GM21619 (cell line): Measurements from ENCODE around the gene ACER3.
"Not testable (repeated sequence)": the region's sequence is repeated elsewhere in the genome, so short reads cannot be mapped to it uniquely, and the experiment has no call there.

ENCODE experiments used
- ATAC-seq: cut with Tn5 transposase; IDR thresholded peaks from one replicate; pipeline ENCODE4 v1.9.1; 2021; ENCODE audit not compliant: unreplicated experiment

ACER3 gene

GRCh38 chr11:76872959-76873827 lies 12.5 kb downstream of the ACER3 start:
- ATAC-seq = no peak

- no peak for ATAC-seq
Measured at GRCh38 chr11:76878014-76878413, 17.3 kb downstream of the ACER3 start.

GRCh38 chr11:76880314-76880713 lies 19.6 kb downstream of the ACER3 start:
- no peak for ATAC-seq

GRCh38 chr11:76880956-76881355 lies 20.2 kb downstream of the ACER3 start:
- ATAC-seq = no peak

- no peak for ATAC-seq
Measured at GRCh38 chr11:76885390-76886097, 24.8 kb downstream of the ACER3 start.

- ATAC-seq = no peak
Measured at GRCh38 chr11:76888989-76889388, 28.3 kb downstream of the ACER3 start.

- no peak for ATAC-seq
Measured at GRCh38 chr11:76889411-76889975, 28.8 kb downstream of the ACER3 start.

- no peak for ATAC-seq
Measured at GRCh38 chr11:76890329-76890728, 29.6 kb downstream of the ACER3 start.

GRCh38 chr11:76891285-76891684 lies 30.6 kb downstream of the ACER3 start:
- no peak for ATAC-seq

GRCh38 chr11:76891793-76892192 lies 31.1 kb downstream of the ACER3 start:
- no peak for ATAC-seq

- ATAC-seq = no peak
Measured at GRCh38 chr11:76892306-76892705, 31.6 kb downstream of the ACER3 start.

- no peak for ATAC-seq
Measured at GRCh38 chr11:76897233-76897632, 36.5 kb downstream of the ACER3 start.

- no peak for ATAC-seq
Measured at GRCh38 chr11:76901144-76901543, 40.4 kb downstream of the ACER3 start.

GRCh38 chr11:76901622-76902021 lies 40.9 kb downstream of the ACER3 start:
- ATAC-seq = not testable (repeated sequence)

- ATAC-seq = no peak
Measured at GRCh38 chr11:76902121-76903014, 41.6 kb downstream of the ACER3 start.

GRCh38 chr11:76903325-76903724 lies 42.6 kb downstream of the ACER3 start:
- ATAC-seq = no peak

GRCh38 chr11:76910620-76911414 lies 50.1 kb downstream of the ACER3 start:
- ATAC-seq = no peak

- ATAC-seq = no peak
Measured at GRCh38 chr11:76911415-76911808, 50.7 kb downstream of the ACER3 start.

GRCh38 chr11:76916712-76917111 lies 56.0 kb downstream of the ACER3 start:
- no peak for ATAC-seq

- no peak for ATAC-seq
Measured at GRCh38 chr11:76918941-76919386, 58.2 kb downstream of the ACER3 start.
